ENCODE data around the gene BMF.
A peak's percentile ranks its signal among the peaks of the same experiment; 100 is the strongest.

The BMF gene

GRCh38 chr15:40090774-40091455 is 17.8 kb downstream of the BMF start:
- Histone ChIP-seq H3K4me3 (ENCODE audit: low read length) (no peak overlapping the region), H3K9me3 (ENCODE audit: control insufficient read depth, low read depth, low read length) (no peaks in the 10 kb centered on the region), H3K4me1 (ENCODE audit: control insufficient read depth, low read depth, low read length) (peaks cover 64% of the 10 kb centered on the region), H3K36me3 (ENCODE audit: control insufficient read depth, low read depth, low read length) (no peaks in the 10 kb centered on the region), H3K27ac (ENCODE audit: low read length) (no peak overlapping the region), H3K27me3 (ENCODE audit: control insufficient read depth, insufficient read depth, low read length) (no peaks in the 10 kb centered on the region), H3K9ac (ENCODE audit: low read length) (no peak overlapping the region)

- H3K27ac ChIP-seq (ENCODE audit: low read length): no peak overlapping the region
- H3K9me3 ChIP-seq (ENCODE audit: control insufficient read depth, low read depth, low read length): no peaks in the 10 kb centered on the region
- no peak overlapping the region for H3K9ac ChIP-seq (ENCODE audit: low read length)
- peak overlapping the region; percentile 23 for H3K4me3 ChIP-seq (ENCODE audit: low read length)
- H3K4me1 ChIP-seq (ENCODE audit: control insufficient read depth, low read depth, low read length): peaks cover 64% of the 10 kb centered on the region
- no peaks in the 10 kb centered on the region for H3K27me3 ChIP-seq (ENCODE audit: control insufficient read depth, insufficient read depth, low read length)
- H3K36me3 ChIP-seq (ENCODE audit: control insufficient read depth, low read depth, low read length): no peaks in the 10 kb centered on the region
These were observed 19.5 kb downstream of the BMF start for GRCh38 chr15:40088929-40089755.

GRCh38 chr15:40087991-40088928 is 20.4 kb downstream of the BMF start:
- no peaks in the 10 kb centered on the region for H3K36me3 ChIP-seq (ENCODE audit: control insufficient read depth, low read depth, low read length)
- H3K4me3 ChIP-seq (ENCODE audit: low read length): peak overlapping the region; percentile 23
- H3K27ac ChIP-seq (ENCODE audit: low read length): no peak overlapping the region
- no peak overlapping the region for H3K9ac ChIP-seq (ENCODE audit: low read length)
- peaks cover 6% of the 10 kb centered on the region for H3K27me3 ChIP-seq (ENCODE audit: control insufficient read depth, insufficient read depth, low read length)
- H3K9me3 ChIP-seq (ENCODE audit: control insufficient read depth, low read depth, low read length): no peaks in the 10 kb centered on the region
- H3K4me1 ChIP-seq (ENCODE audit: control insufficient read depth, low read depth, low read length): peaks cover 58% of the 10 kb centered on the region

- H3K9ac ChIP-seq (ENCODE audit: low read length): no peak overlapping the region
- peaks cover 16% of the 10 kb centered on the region for H3K27me3 ChIP-seq (ENCODE audit: control insufficient read depth, insufficient read depth, low read length)
- H3K27ac ChIP-seq (ENCODE audit: low read length): no peak overlapping the region
- no peaks in the 10 kb centered on the region for H3K36me3 ChIP-seq (ENCODE audit: control insufficient read depth, low read depth, low read length)
- H3K9me3 ChIP-seq (ENCODE audit: control insufficient read depth, low read depth, low read length): no peaks in the 10 kb centered on the region
- H3K4me1 ChIP-seq (ENCODE audit: control insufficient read depth, low read depth, low read length): peaks cover 51% of the 10 kb centered on the region
- no peak overlapping the region for H3K4me3 ChIP-seq (ENCODE audit: low read length)
These were observed 21.4 kb downstream of the BMF start for GRCh38 chr15:40087068-40087810.

- peaks cover 36% of the 10 kb centered on the region for H3K27me3 ChIP-seq (ENCODE audit: control insufficient read depth, insufficient read depth, low read length)
- peaks cover 48% of the 10 kb centered on the region for H3K4me1 ChIP-seq (ENCODE audit: control insufficient read depth, low read depth, low read length)
- no peaks in the 10 kb centered on the region for H3K36me3 ChIP-seq (ENCODE audit: control insufficient read depth, low read depth, low read length)
- no peak overlapping the region for H3K4me3 ChIP-seq (ENCODE audit: low read length)
- no peak overlapping the region for H3K27ac ChIP-seq (ENCODE audit: low read length)
- H3K9me3 ChIP-seq (ENCODE audit: control insufficient read depth, low read depth, low read length): no peaks in the 10 kb centered on the region
- H3K9ac ChIP-seq (ENCODE audit: low read length): no peak overlapping the region
These were observed 23.4 kb downstream of the BMF start for GRCh38 chr15:40085266-40085665.

GRCh38 chr15:40084650-40085049 is 24.0 kb downstream of the BMF start:
- no peak overlapping the region for H3K9ac ChIP-seq (ENCODE audit: low read length)
- H3K27ac ChIP-seq (ENCODE audit: low read length): no peak overlapping the region
- H3K27me3 ChIP-seq (ENCODE audit: control insufficient read depth, insufficient read depth, low read length): peaks cover 39% of the 10 kb centered on the region
- H3K4me3 ChIP-seq (ENCODE audit: low read length): no peak overlapping the region
- no peaks in the 10 kb centered on the region for H3K9me3 ChIP-seq (ENCODE audit: control insufficient read depth, low read depth, low read length)
- peaks cover 44% of the 10 kb centered on the region for H3K4me1 ChIP-seq (ENCODE audit: control insufficient read depth, low read depth, low read length)
- H3K36me3 ChIP-seq (ENCODE audit: control insufficient read depth, low read depth, low read length): no peaks in the 10 kb centered on the region

- Histone ChIP-seq H3K4me1 (ENCODE audit: control insufficient read depth, low read depth, low read length) (peaks cover 22% of the 10 kb centered on the region), H3K9ac (ENCODE audit: low read length) (peak overlapping the region; percentile 55), H3K27me3 (ENCODE audit: control insufficient read depth, insufficient read depth, low read length) (peaks cover 39% of the 10 kb centered on the region), H3K27ac (ENCODE audit: low read length) (no peak overlapping the region), H3K9me3 (ENCODE audit: control insufficient read depth, low read depth, low read length) (no peaks in the 10 kb centered on the region), H3K36me3 (ENCODE audit: control insufficient read depth, low read depth, low read length) (no peaks in the 10 kb centered on the region), H3K4me3 (ENCODE audit: low read length) (peak overlapping the region; percentile 50)
These were observed 26.3 kb downstream of the BMF start for GRCh38 chr15:40082195-40082883.

GRCh38 chr15:40081691-40082194 is 26.9 kb downstream of the BMF start:
- no peaks in the 10 kb centered on the region for H3K36me3 ChIP-seq (ENCODE audit: control insufficient read depth, low read depth, low read length)
- H3K27ac ChIP-seq (ENCODE audit: low read length): no peak overlapping the region
- H3K27me3 ChIP-seq (ENCODE audit: control insufficient read depth, insufficient read depth, low read length): peaks cover 39% of the 10 kb centered on the region
- peak overlapping the region; percentile 50 for H3K4me3 ChIP-seq (ENCODE audit: low read length)
- no peaks in the 10 kb centered on the region for H3K9me3 ChIP-seq (ENCODE audit: control insufficient read depth, low read depth, low read length)
- H3K9ac ChIP-seq (ENCODE audit: low read length): peak overlapping the region; percentile 55
- H3K4me1 ChIP-seq (ENCODE audit: control insufficient read depth, low read depth, low read length): peaks cover 16% of the 10 kb centered on the region

GRCh38 chr15:40080847-40081246 is 27.8 kb downstream of the BMF start:
- H3K27ac ChIP-seq (ENCODE audit: low read length): no peak overlapping the region
- no peaks in the 10 kb centered on the region for H3K36me3 ChIP-seq (ENCODE audit: control insufficient read depth, low read depth, low read length)
- H3K4me1 ChIP-seq (ENCODE audit: control insufficient read depth, low read depth, low read length): peaks cover 14% of the 10 kb centered on the region
- H3K9ac ChIP-seq (ENCODE audit: low read length): no peak overlapping the region
- no peak overlapping the region for H3K4me3 ChIP-seq (ENCODE audit: low read length)
- H3K9me3 ChIP-seq (ENCODE audit: control insufficient read depth, low read depth, low read length): no peaks in the 10 kb centered on the region
- H3K27me3 ChIP-seq (ENCODE audit: control insufficient read depth, insufficient read depth, low read length): peaks cover 39% of the 10 kb centered on the region

GRCh38 chr15:40080104-40080503 is 28.6 kb downstream of the BMF start:
- Histone ChIP-seq H3K9ac (ENCODE audit: low read length) (no peak overlapping the region), H3K4me3 (ENCODE audit: low read length) (no peak overlapping the region), H3K9me3 (ENCODE audit: control insufficient read depth, low read depth, low read length) (no peaks in the 10 kb centered on the region), H3K36me3 (ENCODE audit: control insufficient read depth, low read depth, low read length) (no peaks in the 10 kb centered on the region), H3K4me1 (ENCODE audit: control insufficient read depth, low read depth, low read length) (peaks cover 20% of the 10 kb centered on the region), H3K27ac (ENCODE audit: low read length) (no peak overlapping the region), H3K27me3 (ENCODE audit: control insufficient read depth, insufficient read depth, low read length) (peaks cover 39% of the 10 kb centered on the region)

Measured in iPS-18a (cell line).